Mesenchymal stem cell (in vitro differentiated cells and primary cell): Measurements from ENCODE around the gene ATG2A.
A peak's percentile ranks its signal among the peaks of the same experiment; 100 is the strongest.

ENCODE experiments used
- DNase-seq: peaks from one replicate; pipeline ENCODE4 v3.0.0-alpha.2; 2013
- H2AFZ ChIP-seq: one replicate; pipeline ENCODE4 v1.6.1; 2013; ENCODE audit warnings: low read depth, mild to moderate bottlenecking, control low read depth, inconsistent platforms, low read length, moderate library complexity
- H2AK5ac ChIP-seq: 2 replicates; pipeline ENCODE4 v1.6.1; 2013; ENCODE audit warnings: low read length, moderate library complexity, mild to moderate bottlenecking, inconsistent platforms; ENCODE audit not compliant: severe bottlenecking
- H2BK120ac ChIP-seq: one replicate; pipeline ENCODE4 v1.6.1; 2013; ENCODE audit warnings: low read depth, mild to moderate bottlenecking, inconsistent platforms, low read length, moderate library complexity
- H2BK12ac ChIP-seq, 2 experiments: one replicate each; pipeline ENCODE4 v1.6.1; 2013; ENCODE audit warnings: inconsistent platforms in 2 of 2, low read length in 2 of 2, mild to moderate bottlenecking in 2 of 2, moderate library complexity in 2 of 2, control low read depth in 1 of 2
- H2BK15ac ChIP-seq: one replicate; pipeline ENCODE4 v1.6.1; 2013; ENCODE audit warnings: mild to moderate bottlenecking, low read depth, inconsistent platforms; ENCODE audit not compliant: poor library complexity, severe bottlenecking
- H2BK5ac ChIP-seq: 2 replicates; pipeline ENCODE4 v1.6.1; 2013; ENCODE audit warnings: low read depth, mild to moderate bottlenecking, low read length, control low read depth, inconsistent platforms; ENCODE audit not compliant: poor library complexity, severe bottlenecking
- H3K14ac ChIP-seq, 2 experiments: one replicate each; pipeline ENCODE4 v1.6.1; 2013; ENCODE audit warnings: inconsistent platforms in 2 of 2, low read length in 2 of 2, control low read depth in 1 of 2, mild to moderate bottlenecking in 1 of 2, moderate library complexity in 1 of 2
- H3K18ac ChIP-seq, 2 experiments: one replicate each; pipeline ENCODE4 v1.6.1; 2013; ENCODE audit warnings: inconsistent platforms in 2 of 2, low read length in 2 of 2, control low read depth in 1 of 2, low read depth in 1 of 2, mild to moderate bottlenecking in 1 of 2
- H3K23ac ChIP-seq, 2 experiments: one replicate each; pipeline ENCODE4 v1.6.1; 2013; ENCODE audit warnings: inconsistent platforms in 2 of 2, low read length in 2 of 2, mild to moderate bottlenecking in 2 of 2, moderate library complexity in 2 of 2, control low read depth in 1 of 2
- H3K27ac ChIP-seq: 2 replicates; pipeline ENCODE4 v1.5.1; 2013; ENCODE audit warnings: mild to moderate bottlenecking, moderate library complexity, low read length, control low read depth, inconsistent platforms; ENCODE audit not compliant: poor library complexity, severe bottlenecking
- H3K27me3 ChIP-seq, 2 experiments: 2 replicates each; pipeline versions ENCODE4 v1.6.1 to v1.7.0; 2013; ENCODE audit warnings: low read length in 2 of 2, mild to moderate bottlenecking in 2 of 2, moderate library complexity in 2 of 2, control low read depth in 1 of 2, inconsistent platforms in 1 of 2; ENCODE audit not compliant: control insufficient read depth in 1 of 2, insufficient read depth in 1 of 2
- H3K36me3 ChIP-seq, 2 experiments: 2 replicates each; pipeline versions ENCODE4 v1.6.1 to v1.7.0; 2013; ENCODE audit warnings: low read length in 2 of 2, control low read depth in 1 of 2, inconsistent platforms in 1 of 2, low read depth in 1 of 2, mild to moderate bottlenecking in 1 of 2; ENCODE audit not compliant: insufficient read depth in 2 of 2, control insufficient read depth in 1 of 2
- H3K4ac ChIP-seq, 2 experiments: one replicate each; pipeline ENCODE4 v1.6.1; 2013; ENCODE audit warnings: inconsistent platforms in 2 of 2, low read length in 2 of 2, mild to moderate bottlenecking in 2 of 2, moderate library complexity in 2 of 2, control low read depth in 1 of 2, low read depth in 1 of 2
- H3K4me1 ChIP-seq: 2 replicates; pipeline ENCODE4 v1.6.1; 2013; ENCODE audit warnings: low read depth, low read length, control low read depth; ENCODE audit not compliant: control insufficient read depth, insufficient read depth
- H3K4me2 ChIP-seq: 2 replicates; pipeline ENCODE4 v1.6.1; 2013; ENCODE audit warnings: low read length, mild to moderate bottlenecking, inconsistent platforms; ENCODE audit not compliant: poor library complexity, severe bottlenecking
- H3K4me3 ChIP-seq, 2 experiments: 2 replicates each; pipeline versions ENCODE4 v1.5.1 to v1.7.0; 2013; ENCODE audit warnings: low read length in 2 of 2, mild to moderate bottlenecking in 2 of 2, control low read depth in 1 of 2, low read depth in 1 of 2; ENCODE audit not compliant: insufficient read depth in 1 of 2
- H3K79me1 ChIP-seq: replicated peaks from 2 replicates; pipeline ENCODE4 v1.6.1; 2013; ENCODE audit warnings: mild to moderate bottlenecking, control low read depth, low read length, inconsistent platforms; ENCODE audit not compliant: poor library complexity, severe bottlenecking
- H3K9ac ChIP-seq: 2 replicates; pipeline ENCODE4 v1.7.0; 2013; ENCODE audit warnings: mild to moderate bottlenecking, low read length, moderate library complexity
- H3K9me3 ChIP-seq: 2 replicates; pipeline ENCODE4 v1.7.0; 2013; ENCODE audit warnings: mild to moderate bottlenecking, low read length; ENCODE audit not compliant: control insufficient read depth
- H4K8ac ChIP-seq: one replicate; pipeline ENCODE4 v1.6.1; 2013; ENCODE audit warnings: inconsistent platforms, mild to moderate bottlenecking, low read length, moderate library complexity
- H4K91ac ChIP-seq: one replicate; pipeline ENCODE4 v1.6.1; 2013; ENCODE audit warnings: mild to moderate bottlenecking, low read length, inconsistent platforms
- WGBS: methylation state at CpG from one replicate; pipeline ENCODE4 v1.1.7; 2013; ENCODE audit warnings: mixed read lengths; 5-methylcytosine and 5-hydroxymethylcytosine counted together

ATG2A gene

GRCh38 chr11:64935359-64936081, 18.5 kb upstream of the ATG2A start, which contains the start of gene GPHA2:
Gene GPHA2, minus strand, starts transcription at chr11:64935893. Its CDS starts 433 bp downstream, at chr11:64935460.
- H2BK120ac ChIP-seq: no peak within 1 kb of the TSS
- DNase-seq: peak; percentile 15
- H2BK15ac ChIP-seq: no peak within 1 kb of the TSS
- no peak within 1 kb of the TSS for H4K91ac ChIP-seq
- no peak within 1 kb of the TSS for H3K4me3 ChIP-seq
- no peak within 1 kb of the TSS for H3K14ac ChIP-seq
- H3K23ac ChIP-seq: no peak within 1 kb of the TSS
- H2BK12ac ChIP-seq: no peak within 1 kb of the TSS
- WGBS: 54% methylated on average over 13 of the region's 14 CpGs
- H2BK5ac ChIP-seq: no peak within 1 kb of the TSS
- H3K9ac ChIP-seq: peak within 1 kb of the TSS; percentile 30
- peaks cover 43 to 46% of the 10 kb centered on the region in 2 experiments for H3K36me3 ChIP-seq
- no peaks in the 10 kb centered on the region for H3K9me3 ChIP-seq
- no peak within 1 kb of the TSS for H3K27ac ChIP-seq
- peaks cover 0 to 24% of the 10 kb centered on the region in 2 experiments for H3K27me3 ChIP-seq
- no peak within 1 kb of the TSS for H3K4me2 ChIP-seq
- no peak within 1 kb of the TSS for H4K8ac ChIP-seq
- no peak within 1 kb of the TSS for H2AK5ac ChIP-seq
- peaks cover 10% of the 10 kb centered on the region for H3K4me1 ChIP-seq
- no peaks in the 10 kb centered on the region for H3K79me1 ChIP-seq
- H2AFZ ChIP-seq: no peak within 1 kb of the TSS
- no peak within 1 kb of the TSS for H3K18ac ChIP-seq
- H3K4ac ChIP-seq: no peak within 1 kb of the TSS

DNA sequence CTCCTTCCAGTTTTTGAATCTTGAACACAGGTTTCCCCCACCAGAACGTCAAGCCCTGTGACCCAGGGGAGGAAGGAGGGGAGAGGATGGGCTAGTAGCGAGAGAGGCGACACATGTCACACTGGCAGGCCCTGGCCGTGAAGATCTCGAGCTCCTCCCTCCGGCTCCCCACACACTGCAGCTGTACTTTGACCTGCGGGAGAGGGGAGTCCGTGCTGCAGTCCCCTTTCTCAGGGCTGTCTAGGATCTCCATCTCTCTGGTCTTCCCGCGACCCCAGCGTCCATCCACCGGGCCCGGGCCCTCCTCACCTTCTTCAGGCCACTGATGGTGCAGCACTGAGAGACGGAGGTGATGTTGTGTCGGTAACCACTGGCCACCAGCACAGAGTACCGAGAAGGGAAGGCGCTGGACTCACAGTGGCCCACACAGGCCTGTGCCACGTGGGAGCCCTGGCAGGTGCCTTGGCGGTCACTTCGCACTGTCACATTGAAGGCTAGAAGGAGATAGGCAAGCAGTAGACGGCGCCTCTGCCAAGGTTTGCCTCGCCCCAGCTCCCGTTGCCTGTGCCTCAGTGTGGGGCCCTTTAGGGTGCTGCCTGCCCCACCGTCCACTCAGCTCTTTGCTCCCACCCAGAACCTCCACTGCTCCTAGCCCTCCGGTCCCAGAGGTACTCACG, 17.8 kb upstream of the ATG2A start:
- WGBS: 91% methylated on average over 27 of the region's 27 CpGs
- Histone ChIP-seq H3K4me1 (peaks cover 10% of the 10 kb centered on the region), H2BK5ac (no peak overlapping the region), H4K8ac (no peak overlapping the region), H2BK120ac (no peak overlapping the region), H2AK5ac (no peak overlapping the region), H2AFZ (no peak overlapping the region), H3K4me3 (no peak overlapping the region), H3K27me3 (peaks cover 0 to 18% of the 10 kb centered on the region in 2 experiments), H4K91ac (no peak overlapping the region), H3K9me3 (no peaks in the 10 kb centered on the region), H2BK12ac (no peak overlapping the region), H3K23ac (no peak overlapping the region), H3K14ac (no peak overlapping the region), H3K36me3 (peaks cover 50 to 53% of the 10 kb centered on the region in 2 experiments), H3K4ac (no peak overlapping the region), H3K79me1 (no peaks in the 10 kb centered on the region), H3K18ac (no peak overlapping the region), H3K9ac (no peak overlapping the region), H2BK15ac (no peak overlapping the region), H3K4me2 (no peak overlapping the region), H3K27ac (no peak overlapping the region)
- DNase-seq: no peak

- H3K79me1 ChIP-seq: no peaks in the 10 kb centered on the region
- H3K9me3 ChIP-seq: no peaks in the 10 kb centered on the region
- H4K91ac ChIP-seq: no peak overlapping the region
- no peak overlapping the region for H3K9ac ChIP-seq
- H2BK120ac ChIP-seq: no peak overlapping the region
- H4K8ac ChIP-seq: no peak overlapping the region
- H2BK12ac ChIP-seq: no peak overlapping the region
- WGBS: 97% methylated on average over 7 of the region's 10 CpGs
- H3K18ac ChIP-seq: no peak overlapping the region
- no peak overlapping the region for H3K4me2 ChIP-seq
- no peak for DNase-seq
- H3K14ac ChIP-seq: no peak overlapping the region
- H3K4ac ChIP-seq: no peak overlapping the region
- H3K27me3 ChIP-seq: peaks cover 0 to 15% of the 10 kb centered on the region in 2 experiments
- peaks cover 10% of the 10 kb centered on the region for H3K4me1 ChIP-seq
- no peak overlapping the region for H2BK5ac ChIP-seq
- no peak overlapping the region for H2AFZ ChIP-seq
- peaks cover 57 to 58% of the 10 kb centered on the region in 2 experiments for H3K36me3 ChIP-seq
- no peak overlapping the region for H3K4me3 ChIP-seq
- no peak overlapping the region for H3K23ac ChIP-seq
- H3K27ac ChIP-seq: no peak overlapping the region
- no peak overlapping the region for H2AK5ac ChIP-seq
- no peak overlapping the region for H2BK15ac ChIP-seq
These were observed 17.1 kb upstream of the ATG2A start for GRCh38 chr11:64933935-64934681.
